Calu3 (cell line): ENCODE measurements around the gene CTXN1. TPM values are rescaled to one million over a fixed set of nuclear protein-coding genes. Genes with fewer than 3 reads are reported as not detected.

Experiments used
- BruUV-seq: library from RNA; stranded (reverse); fragments of 400-500 nt; replicated peaks from 2 replicates; lab custom pipeline; 2021; lab: Mats Ljungman, UMichigan
- CTCF ChIA-PET: fragments of 300-600 bp; sonication (Branson Sonifier 250); formaldehyde crosslinking; loops from one replicate; lab custom pipeline; 2022; ENCODE audit warnings: antibody characterized with exemption; lab: Charles Lee
- DNase-seq: peaks from one replicate; pipeline ENCODE4 v3.0.0; 2022
- H3K27ac Mint-ChIP-seq: one replicate; pipeline ENCODE4 v1.8.0; 2022; ENCODE audit warnings: mixed read lengths; ENCODE audit not compliant: unreplicated experiment
- H3K27me3 Mint-ChIP-seq: one replicate; pipeline ENCODE4 v1.8.0; 2022; ENCODE audit warnings: mixed read lengths; ENCODE audit not compliant: unreplicated experiment
- H3K36me3 Mint-ChIP-seq: one replicate; pipeline ENCODE4 v1.8.0; 2022; ENCODE audit warnings: mild to moderate bottlenecking, moderate library complexity, mixed read lengths; ENCODE audit not compliant: insufficient read depth, unreplicated experiment
- H3K4me1 Mint-ChIP-seq: one replicate; pipeline ENCODE4 v1.8.0; 2022; ENCODE audit warnings: mild to moderate bottlenecking, low read depth, mixed read lengths; ENCODE audit not compliant: unreplicated experiment
- H3K4me3 Mint-ChIP-seq: one replicate; pipeline ENCODE4 v1.8.0; 2022; ENCODE audit warnings: mild to moderate bottlenecking, low read depth, moderate library complexity, mixed read lengths; ENCODE audit not compliant: unreplicated experiment
- H3K9me3 Mint-ChIP-seq: one replicate; pipeline ENCODE4 v1.8.0; 2022; ENCODE audit warnings: low read depth, mixed read lengths; ENCODE audit not compliant: unreplicated experiment
- CTCF ChIP-seq: fragments of 200-600 bp; IDR thresholded peaks from one replicate; pipeline ENCODE4 v1.8.0; 2022; ENCODE audit warnings: antibody characterized with exemption; ENCODE audit not compliant: unreplicated experiment
- intact Hi-C: fragments of 100-400 bp; cut with micrococcal nuclease; formaldehyde crosslinking; loops from one replicate; pipeline ENCODE4 v1.10.0; 2022; ENCODE audit not compliant: unreplicated experiment
- total RNA-seq: library from RNA; stranded (reverse); gene quantifications from 2 replicates; pipeline ENCODE4 v1.2.3, GENCODE V29; 2022

Gene CTXN1
- total RNA-seq, 1 experiment from 2014 or later: 12.2 TPM

- no peak overlapping the region for H3K4me3 Mint-ChIP-seq
- BruUV-seq: no TSS peak
- no peak overlapping the region for H3K27ac Mint-ChIP-seq
- intact Hi-C loops: no loop called here
- H3K36me3 Mint-ChIP-seq: peaks cover 26% of the 10 kb centered on the region
- no peaks in the 10 kb centered on the region for H3K9me3 Mint-ChIP-seq
- no peak for TF ChIP-seq CTCF
- H3K4me1 Mint-ChIP-seq: no peaks in the 10 kb centered on the region
- no peaks in the 10 kb centered on the region for H3K27me3 Mint-ChIP-seq
- CTCF ChIA-PET: no interaction called here
- no peak for DNase-seq
Observed at GRCh38 chr19:7912144-7912696, 13.7 kb downstream of the CTXN1 start.

GRCh38 chr19:7911508-7912143, 14.3 kb downstream of the CTXN1 start:
- BruUV-seq: no TSS peak
- Mint-ChIP-seq H3K27me3 (no peaks in the 10 kb centered on the region), H3K4me3 (no peak overlapping the region), H3K9me3 (no peaks in the 10 kb centered on the region), H3K4me1 (no peaks in the 10 kb centered on the region), H3K36me3 (peaks cover 26% of the 10 kb centered on the region), H3K27ac (no peak overlapping the region)
- intact Hi-C loops: no loop called here
- no peak for TF ChIP-seq CTCF
- CTCF ChIA-PET: no interaction called here
- no peak for DNase-seq

DNA sequence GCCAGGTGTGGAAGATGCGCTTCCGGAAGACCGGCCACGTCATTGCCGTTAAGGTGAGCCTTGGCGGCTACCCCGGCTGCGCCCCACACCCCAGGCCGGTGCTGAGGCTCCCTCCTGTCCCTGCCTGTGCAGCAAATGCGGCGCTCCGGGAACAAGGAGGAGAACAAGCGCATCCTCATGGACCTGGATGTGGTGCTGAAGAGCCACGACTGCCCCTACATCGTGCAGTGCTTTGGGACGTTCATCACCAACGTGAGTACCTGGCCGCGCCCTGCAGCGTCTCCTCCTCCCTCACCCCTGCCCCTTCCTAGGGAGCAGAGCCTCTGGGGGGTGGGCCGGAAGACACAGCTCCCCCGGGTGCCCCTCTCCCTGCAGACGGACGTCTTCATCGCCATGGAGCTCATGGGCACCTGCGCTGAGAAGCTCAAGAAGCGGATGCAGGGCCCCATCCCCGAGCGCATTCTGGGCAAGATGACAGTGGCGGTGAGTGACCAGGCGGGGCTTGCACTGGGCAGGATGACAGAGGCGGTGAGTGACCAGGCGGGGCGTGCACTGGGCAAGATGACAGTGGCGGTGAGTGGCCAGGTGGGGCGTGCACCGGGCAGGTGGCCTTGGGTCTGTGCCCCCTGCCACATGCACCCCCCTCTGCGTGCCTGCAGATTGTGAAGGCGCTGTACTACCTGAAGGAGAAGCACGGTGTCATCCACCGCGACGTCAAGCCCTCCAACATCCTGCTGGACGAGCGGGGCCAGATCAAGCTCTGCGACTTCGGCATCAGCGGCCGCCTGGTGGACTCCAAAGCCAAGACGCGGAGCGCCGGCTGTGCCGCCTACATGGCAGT, 15.4 kb downstream of the CTXN1 start:
- Mint-ChIP-seq H3K27ac (no peak overlapping the region), H3K36me3 (peaks cover 35% of the 10 kb centered on the region), H3K9me3 (no peaks in the 10 kb centered on the region), H3K27me3 (no peaks in the 10 kb centered on the region), H3K4me1 (peaks cover 5% of the 10 kb centered on the region), H3K4me3 (no peak overlapping the region)
- no peak for DNase-seq
- no TSS peak for BruUV-seq
- TF ChIP-seq CTCF: no peak
- intact Hi-C loops: no loop called here
- CTCF ChIA-PET: no interaction called here

DNA sequence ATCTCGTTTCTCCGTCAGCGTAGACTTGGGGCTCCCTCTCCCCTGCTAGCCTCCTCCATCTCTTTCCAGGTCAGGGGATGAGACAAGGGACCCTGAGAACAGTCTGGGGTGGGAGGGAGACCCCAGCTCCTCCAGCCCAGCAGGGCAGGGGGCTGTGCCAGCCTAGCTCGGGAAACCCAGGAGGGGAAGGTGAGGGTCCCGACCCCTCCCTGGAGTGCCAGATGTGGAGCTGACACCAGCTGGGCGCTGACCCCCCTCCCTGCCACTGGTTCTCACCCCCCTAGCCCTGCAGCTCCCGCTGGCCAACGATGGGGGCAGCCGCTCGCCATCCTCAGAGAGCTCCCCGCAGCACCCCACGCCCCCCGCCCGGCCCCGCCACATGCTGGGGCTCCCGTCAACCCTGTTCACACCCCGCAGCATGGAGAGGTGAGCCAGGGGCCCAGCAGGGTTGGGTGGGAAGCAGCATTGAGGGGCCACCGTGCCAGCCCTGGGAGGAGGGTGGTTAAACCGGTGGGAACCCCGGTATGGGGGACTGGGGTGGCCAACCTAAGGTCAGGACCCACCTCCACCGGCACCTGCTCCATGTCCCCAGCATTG, 16.4 kb downstream of the CTXN1 start:
- Mint-ChIP-seq H3K36me3 (peaks cover 40% of the 10 kb centered on the region), H3K9me3 (no peaks in the 10 kb centered on the region), H3K4me3 (no peak overlapping the region), H3K27me3 (no peaks in the 10 kb centered on the region), H3K4me1 (peaks cover 15% of the 10 kb centered on the region), H3K27ac (no peak overlapping the region)
- intact Hi-C loops: no loop called here
- TF ChIP-seq CTCF: no peak
- CTCF ChIA-PET: no interaction called here
- no TSS peak for BruUV-seq
- DNase-seq: no peak
